Nephron (organoid): Measurements from ENCODE around the gene NCAM2.

Source experiments
- H3K27ac Mint-ChIP-seq, 3 experiments: 2 replicates each; pipeline ENCODE4 v1.8.0; 2020; ENCODE audit warnings: mixed read lengths in 3 of 3, mild to moderate bottlenecking in 2 of 3, moderate library complexity in 1 of 3
- H3K27me3 Mint-ChIP-seq: 2 replicates; pipeline ENCODE4 v1.8.0; 2021; ENCODE audit warnings: low read depth, mild to moderate bottlenecking, moderate library complexity, mixed read lengths
- H3K36me3 Mint-ChIP-seq: 2 replicates; pipeline ENCODE4 v1.8.0; 2020; ENCODE audit warnings: low read depth, mixed read lengths
- H3K4me1 Mint-ChIP-seq: 2 replicates; pipeline ENCODE4 v1.8.0; 2020; ENCODE audit warnings: mixed read lengths
- H3K4me3 Mint-ChIP-seq, 3 experiments: 2 replicates each; pipeline ENCODE4 v1.8.0; 2020; ENCODE audit warnings: mild to moderate bottlenecking in 3 of 3, mixed read lengths in 3 of 3, moderate library complexity in 2 of 3
- H3K9me3 Mint-ChIP-seq: 2 replicates; pipeline ENCODE4 v1.8.0; 2020; ENCODE audit warnings: mixed read lengths
- TF ChIP-seq, protein P1 (sequence below), 3 experiments: fragments of 200-600 bp; sonication (generic); IDR thresholded peaks; one replicate each; pipeline ENCODE4 v1.5.0; 2021; ENCODE audit warnings: antibody characterized with exemption in 3 of 3; ENCODE audit not compliant: unreplicated experiment in 3 of 3

Gene NCAM2

DNA sequence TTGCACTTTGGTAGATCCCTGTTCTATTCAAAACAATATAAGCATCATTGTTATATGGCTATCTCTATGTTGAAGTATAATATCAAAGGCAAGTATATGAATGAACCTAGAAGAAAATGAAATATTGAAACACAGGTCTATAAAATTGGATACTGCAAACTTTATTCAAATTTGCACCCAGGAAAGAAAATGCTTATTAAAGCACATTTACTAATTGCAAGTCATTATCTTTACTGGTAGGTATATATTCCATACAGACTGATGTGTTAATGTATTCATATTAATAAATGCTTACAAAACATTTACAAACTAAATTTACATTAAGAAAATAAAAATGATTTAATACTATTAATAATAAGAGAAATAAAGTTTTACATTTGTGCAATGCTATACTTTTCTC is 469.8 kb downstream of the NCAM2 start:
- H3K36me3 Mint-ChIP-seq, result no peaks in the 10 kb centered on the region
- no peak overlapping the region for H3K4me3 Mint-ChIP-seq
- no peaks in the 10 kb centered on the region for H3K27me3 Mint-ChIP-seq
- H3K4me1 Mint-ChIP-seq, result no peaks in the 10 kb centered on the region
- TF ChIP-seq, protein P1, sequence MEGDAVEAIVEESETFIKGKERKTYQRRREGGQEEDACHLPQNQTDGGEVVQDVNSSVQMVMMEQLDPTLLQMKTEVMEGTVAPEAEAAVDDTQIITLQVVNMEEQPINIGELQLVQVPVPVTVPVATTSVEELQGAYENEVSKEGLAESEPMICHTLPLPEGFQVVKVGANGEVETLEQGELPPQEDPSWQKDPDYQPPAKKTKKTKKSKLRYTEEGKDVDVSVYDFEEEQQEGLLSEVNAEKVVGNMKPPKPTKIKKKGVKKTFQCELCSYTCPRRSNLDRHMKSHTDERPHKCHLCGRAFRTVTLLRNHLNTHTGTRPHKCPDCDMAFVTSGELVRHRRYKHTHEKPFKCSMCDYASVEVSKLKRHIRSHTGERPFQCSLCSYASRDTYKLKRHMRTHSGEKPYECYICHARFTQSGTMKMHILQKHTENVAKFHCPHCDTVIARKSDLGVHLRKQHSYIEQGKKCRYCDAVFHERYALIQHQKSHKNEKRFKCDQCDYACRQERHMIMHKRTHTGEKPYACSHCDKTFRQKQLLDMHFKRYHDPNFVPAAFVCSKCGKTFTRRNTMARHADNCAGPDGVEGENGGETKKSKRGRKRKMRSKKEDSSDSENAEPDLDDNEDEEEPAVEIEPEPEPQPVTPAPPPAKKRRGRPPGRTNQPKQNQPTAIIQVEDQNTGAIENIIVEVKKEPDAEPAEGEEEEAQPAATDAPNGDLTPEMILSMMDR (IDR thresholded peaks at IDR 0.05; ENCODE audit: unreplicated experiment in 3 of 3), result no peak
- no peaks in the 10 kb centered on the region for H3K9me3 Mint-ChIP-seq
- no peak overlapping the region for H3K27ac Mint-ChIP-seq

DNA sequence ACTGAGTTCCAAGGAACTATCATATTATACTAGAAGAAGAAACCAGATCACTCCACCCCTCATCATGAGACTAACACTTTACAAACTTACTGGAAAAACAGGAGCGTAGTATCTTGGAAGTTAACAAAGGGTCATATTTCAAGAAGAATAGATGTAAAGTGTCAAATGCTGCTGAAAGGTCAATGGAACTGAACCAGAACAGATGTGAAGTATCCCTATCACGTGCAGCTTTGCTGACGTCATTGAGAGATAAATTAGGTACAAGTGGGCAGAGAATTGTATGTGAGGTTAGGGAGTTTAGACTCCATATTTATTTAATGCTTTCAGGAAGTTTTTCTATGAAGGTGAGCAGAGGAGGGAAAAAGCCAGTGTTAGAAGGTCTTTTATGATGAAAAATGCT is 483.0 kb downstream of the NCAM2 start:
- H3K27ac Mint-ChIP-seq, result no peak overlapping the region
- TF ChIP-seq, protein P1 (IDR thresholded peaks at IDR 0.05; ENCODE audit: unreplicated experiment in 3 of 3), result no peak
- H3K4me1 Mint-ChIP-seq, result no peaks in the 10 kb centered on the region
- no peaks in the 10 kb centered on the region for H3K36me3 Mint-ChIP-seq
- no peaks in the 10 kb centered on the region for H3K9me3 Mint-ChIP-seq
- no peaks in the 10 kb centered on the region for H3K27me3 Mint-ChIP-seq
- H3K4me3 Mint-ChIP-seq, result no peak overlapping the region

DNA sequence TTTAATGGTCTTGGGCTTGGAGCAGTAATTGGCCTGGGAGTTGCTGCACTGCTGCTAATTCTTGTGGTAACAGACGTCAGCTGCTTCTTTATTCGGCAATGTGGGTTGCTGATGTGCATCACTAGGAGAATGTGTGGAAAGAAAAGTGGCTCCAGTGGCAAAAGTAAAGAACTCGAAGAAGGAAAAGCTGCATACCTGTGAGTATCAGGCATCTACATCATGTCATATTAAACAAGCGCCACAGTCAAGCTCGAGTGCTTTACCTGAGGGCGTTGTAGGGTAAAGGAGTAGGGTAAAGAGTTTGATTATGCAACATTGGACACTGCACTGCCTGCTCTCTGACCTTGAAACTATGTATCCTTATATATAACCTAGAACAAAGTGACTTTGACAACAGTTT is 510.6 kb downstream of the NCAM2 start:
- Mint-ChIP-seq H3K4me3 (no peak overlapping the region), H3K9me3 (no peaks in the 10 kb centered on the region), H3K27ac (no peak overlapping the region), H3K36me3 (no peaks in the 10 kb centered on the region), H3K27me3 (no peaks in the 10 kb centered on the region), H3K4me1 (no peaks in the 10 kb centered on the region)
- TF ChIP-seq, protein P1 (IDR thresholded peaks at IDR 0.05; ENCODE audit: unreplicated experiment in 3 of 3), result no peak

DNA sequence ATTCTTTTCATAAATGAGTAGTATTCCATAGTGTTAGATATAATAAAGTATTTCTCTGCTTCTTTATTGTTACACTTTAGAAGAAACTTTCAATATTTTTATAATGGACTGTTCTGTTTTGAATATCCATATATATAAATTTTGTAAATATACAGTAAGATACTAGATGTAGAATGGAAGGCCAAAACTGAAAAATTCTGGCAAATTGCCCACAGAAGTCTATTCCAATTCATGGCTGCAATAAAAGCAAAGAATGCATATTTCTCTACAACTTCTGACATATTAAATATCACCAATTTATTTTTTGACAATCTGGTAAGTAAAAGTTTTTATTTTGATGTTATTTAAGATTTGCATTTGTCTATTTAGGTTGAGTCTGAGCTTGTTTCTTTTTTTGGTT is 532.5 kb downstream of the NCAM2 start:
- H3K9me3 Mint-ChIP-seq, result no peaks in the 10 kb centered on the region

DNA sequence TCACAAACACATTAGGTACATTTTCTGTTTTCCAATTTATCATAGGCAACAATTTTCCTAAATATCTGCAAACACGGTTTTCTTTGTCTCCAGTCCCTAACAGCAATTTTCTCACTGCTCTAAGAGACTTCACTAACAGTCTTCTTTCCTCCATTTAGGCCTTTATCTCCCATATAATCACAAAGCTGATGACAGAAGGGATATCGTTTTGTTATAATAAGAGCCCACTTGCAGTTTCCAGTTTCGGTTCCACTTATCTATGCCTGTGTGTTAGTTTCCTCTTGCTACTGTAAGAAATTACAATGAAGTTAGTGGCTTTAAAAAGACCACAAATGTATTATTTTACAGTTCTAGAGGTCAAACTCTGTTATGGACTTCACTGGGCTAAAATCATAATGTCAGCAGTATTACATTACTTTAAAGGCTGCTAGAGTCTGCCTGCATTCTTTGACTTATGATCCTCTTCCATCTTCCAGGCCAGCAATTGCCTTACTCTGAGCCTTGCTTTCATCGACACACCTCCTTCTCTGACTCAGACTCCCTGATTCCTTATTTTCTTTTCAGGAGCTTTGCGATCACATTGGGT is 549.3 kb downstream of the NCAM2 start:
- Mint-ChIP-seq H3K4me3 (no peak overlapping the region), H3K4me1 (peaks cover 8% of the 10 kb centered on the region), H3K9me3 (peaks cover 5% of the 10 kb centered on the region), H3K36me3 (no peaks in the 10 kb centered on the region), H3K27ac (peak overlapping the region in 2 of 3 experiments; percentile 10 to 32), H3K27me3 (no peaks in the 10 kb centered on the region)
- TF ChIP-seq, protein P1 (IDR thresholded peaks at IDR 0.05; ENCODE audit: unreplicated experiment in 3 of 3), result no peak

More for the DNA sequence above, 532.5 kb downstream of the NCAM2 start:
- Mint-ChIP-seq H3K27ac (no peak overlapping the region), H3K36me3 (no peaks in the 10 kb centered on the region), H3K4me3 (no peak overlapping the region), H3K27me3 (no peaks in the 10 kb centered on the region), H3K4me1 (no peaks in the 10 kb centered on the region)
- TF ChIP-seq, protein P1 (IDR thresholded peaks at IDR 0.05; ENCODE audit: unreplicated experiment in 3 of 3), result no peak

DNA sequence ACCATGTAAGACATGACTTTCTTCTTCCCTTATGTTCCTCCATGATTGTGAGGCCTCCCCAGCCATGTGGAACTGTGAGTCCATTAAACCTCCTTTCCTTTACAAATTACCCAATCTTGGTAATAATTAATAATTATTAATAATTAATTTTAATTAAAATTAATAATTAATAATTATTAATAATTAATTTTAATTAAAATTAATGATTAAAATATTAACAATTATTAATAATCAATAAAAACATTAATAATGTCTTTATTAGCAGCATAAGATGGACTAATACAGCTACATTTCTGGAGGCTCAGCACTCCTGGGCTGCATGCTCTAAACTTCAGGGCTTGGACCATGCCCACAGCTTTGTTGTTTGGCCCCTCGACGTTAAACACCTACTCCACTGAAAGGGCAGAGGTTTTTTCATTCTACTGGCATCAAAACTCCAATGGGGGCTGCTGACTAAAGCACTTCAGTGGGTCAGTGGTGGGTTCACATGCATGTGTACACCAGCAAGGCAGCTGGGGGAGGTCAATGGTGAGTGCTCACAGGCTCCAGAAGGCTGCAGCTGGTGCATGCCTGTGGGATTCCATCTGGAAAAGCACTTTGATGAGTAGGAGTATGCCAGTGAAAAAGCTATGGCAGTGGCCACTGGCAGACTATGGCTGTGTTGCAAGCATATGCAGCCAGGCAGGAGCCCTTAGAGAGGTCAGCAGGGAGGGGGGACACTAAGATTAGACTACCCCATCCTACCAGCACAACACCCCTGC is 561.3 kb downstream of the NCAM2 start:
- no peak overlapping the region for H3K27ac Mint-ChIP-seq
- H3K36me3 Mint-ChIP-seq, result no peaks in the 10 kb centered on the region
- H3K27me3 Mint-ChIP-seq, result no peaks in the 10 kb centered on the region
- no peak overlapping the region for H3K4me3 Mint-ChIP-seq
- TF ChIP-seq, protein P1 (IDR thresholded peaks at IDR 0.05; ENCODE audit: unreplicated experiment in 3 of 3), result no peak
- no peaks in the 10 kb centered on the region for H3K4me1 Mint-ChIP-seq
- peaks cover 26% of the 10 kb centered on the region for H3K9me3 Mint-ChIP-seq
